WERI-Rb-1 (cell line): ENCODE results near the gene ZNF407.
A peak's percentile ranks its signal among the peaks of the same experiment; 100 is the strongest.

ENCODE experiments used
- DNase-seq: peaks from one replicate; pipeline ENCODE4 v3.0.0-alpha.2; 2020
- H3K27ac ChIP-seq: fragments of 250-450 bp; sonication (Bioruptor Pico); 2 replicates; pipeline ENCODE4 v1.5.1; 2020; ENCODE audit warnings: mild to moderate bottlenecking, moderate library complexity
- H3K27me3 ChIP-seq: fragments of 250-450 bp; sonication (Bioruptor Pico); 2 replicates; pipeline ENCODE4 v1.5.1; 2021; ENCODE audit warnings: mild to moderate bottlenecking, low read depth, moderate library complexity; ENCODE audit not compliant: insufficient read depth, severe bottlenecking
- H3K36me3 ChIP-seq: fragments of 250-450 bp; sonication (Bioruptor Pico); 2 replicates; pipeline ENCODE4 v1.5.1; 2020; ENCODE audit warnings: mild to moderate bottlenecking, moderate library complexity
- H3K4me3 ChIP-seq: 2 replicates; pipeline ENCODE4 v1.5.1; 2011; ENCODE audit warnings: low read depth, mild to moderate bottlenecking, control low read depth, low read length
- H3K9me3 ChIP-seq: fragments of 250-450 bp; sonication (Bioruptor Pico); 2 replicates; pipeline ENCODE4 v1.5.1; 2021; ENCODE audit warnings: mild to moderate bottlenecking, moderate library complexity; ENCODE audit not compliant: severe bottlenecking
- CTCF ChIP-seq: IDR thresholded peaks from 2 replicates; pipeline ENCODE4 v1.5.1; 2011; ENCODE audit warnings: low read depth, mild to moderate bottlenecking, control low read depth, inconsistent platforms, low read length

ZNF407 gene

GRCh38 chr18:74590671-74591070 lies 7.0 kb upstream of the ZNF407 start:
- H3K36me3 ChIP-seq: peaks cover 12% of the 10 kb centered on the region
- no peak for DNase-seq
- no peak overlapping the region for H3K27ac ChIP-seq
- TF ChIP-seq CTCF: no peak
- H3K9me3 ChIP-seq: no peaks in the 10 kb centered on the region
- no peak overlapping the region for H3K4me3 ChIP-seq
- H3K27me3 ChIP-seq: no peaks in the 10 kb centered on the region

GRCh38 chr18:74595431-74595830 lies 2.2 kb upstream of the ZNF407 start:
- no peak for TF ChIP-seq CTCF
- H3K4me3 ChIP-seq: no peak overlapping the region

DNA sequence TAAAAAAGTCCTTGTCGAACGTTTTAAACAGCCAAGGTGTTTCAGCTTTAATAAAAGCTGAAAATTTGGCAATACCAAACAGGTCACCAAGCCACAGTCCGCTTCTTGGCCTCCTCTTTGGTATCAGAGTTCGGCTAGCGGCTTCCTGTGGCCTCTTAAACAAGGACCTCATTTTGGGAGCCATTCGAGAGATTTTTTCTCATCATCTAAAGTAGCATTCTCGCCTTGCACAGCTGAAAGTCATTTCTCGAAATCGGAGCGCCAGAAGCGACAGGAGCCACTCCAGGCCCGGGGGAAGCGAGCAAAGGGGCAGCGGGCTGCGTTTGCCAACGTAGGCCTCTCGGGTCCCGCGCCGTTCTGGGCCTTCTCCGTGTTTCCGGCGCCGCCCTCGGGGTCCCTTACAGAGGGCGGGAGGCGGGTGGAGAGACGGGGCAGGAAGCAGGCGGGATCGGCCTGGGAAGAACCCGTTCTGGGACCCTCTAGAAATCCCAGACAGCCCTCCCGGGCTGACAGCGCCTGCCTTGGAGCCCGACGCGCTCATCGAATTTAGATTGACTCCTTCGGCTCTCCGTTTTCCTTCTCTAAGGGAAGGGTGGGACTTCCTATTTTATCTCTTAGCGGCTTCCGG lies 522 bp upstream of the ZNF407 start:
- Histone ChIP-seq H3K9me3 (no peaks in the 10 kb centered on the region), H3K4me3 (peak overlapping the region; percentile 95), H3K36me3 (peaks cover 19% of the 10 kb centered on the region), H3K27me3 (no peaks in the 10 kb centered on the region), H3K27ac (peak overlapping the region; percentile 94)
- TF ChIP-seq CTCF: no peak
- peak; percentile 64 for DNase-seq

More at GRCh38 chr18:74595431-74595830, 2.2 kb upstream of the ZNF407 start:
- Histone ChIP-seq H3K27me3 (no peaks in the 10 kb centered on the region), H3K9me3 (no peaks in the 10 kb centered on the region), H3K27ac (no peak overlapping the region), H3K36me3 (peaks cover 19% of the 10 kb centered on the region)
- no peak for DNase-seq

DNA sequence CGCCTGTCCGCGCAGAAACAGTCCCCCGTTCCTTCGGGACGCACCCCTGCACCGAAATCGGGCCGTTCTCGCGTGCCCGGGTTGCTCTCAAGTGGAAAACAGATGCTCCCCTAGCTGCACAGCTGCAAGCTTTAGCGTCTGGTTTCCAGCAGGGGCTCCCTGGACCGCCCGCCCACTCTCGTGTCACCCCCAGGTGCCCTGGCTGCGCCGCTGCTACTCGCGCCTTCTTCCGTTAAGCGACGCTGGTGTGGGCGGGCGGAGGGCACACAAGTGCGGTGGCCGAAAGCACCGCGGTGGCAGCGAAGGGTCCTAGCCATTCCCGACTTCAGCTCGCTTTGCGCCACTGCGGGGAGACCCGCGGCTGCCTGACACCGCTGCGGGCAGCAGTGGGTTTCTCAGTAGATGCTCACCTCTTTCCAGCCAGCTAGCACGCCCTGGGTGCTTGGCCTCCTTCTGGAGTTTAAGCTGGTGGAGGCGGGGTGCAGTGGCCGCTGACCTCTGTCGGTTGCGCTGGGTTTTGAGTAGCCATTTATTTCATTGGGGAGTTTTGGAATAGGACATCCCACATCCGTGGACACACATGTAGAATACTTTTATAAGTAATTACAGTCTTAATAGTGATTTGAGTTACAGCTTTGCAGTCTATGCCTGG lies 806 bp downstream of the ZNF407 start:
- DNase-seq: peak; percentile 83
- peaks cover 13% of the 10 kb centered on the region for H3K36me3 ChIP-seq
- no peaks in the 10 kb centered on the region for H3K9me3 ChIP-seq
- H3K27ac ChIP-seq: peak overlapping the region; percentile 94
- H3K27me3 ChIP-seq: no peaks in the 10 kb centered on the region
- H3K4me3 ChIP-seq: peak overlapping the region; percentile 95
- TF ChIP-seq CTCF: peak; percentile 41; the same call in 1 of the 2 replicates

- H3K4me3 ChIP-seq: no peak overlapping the region
- H3K27ac ChIP-seq: no peak overlapping the region
- no peaks in the 10 kb centered on the region for H3K36me3 ChIP-seq
- no peaks in the 10 kb centered on the region for H3K9me3 ChIP-seq
- H3K27me3 ChIP-seq: no peaks in the 10 kb centered on the region
- TF ChIP-seq CTCF: no peak
- no peak for DNase-seq
These were observed 6.7 kb downstream of the ZNF407 start for GRCh38 chr18:74604361-74604760.
